H9 (cell line): ENCODE results near the gene COQ10B. TPM values are rescaled to one million over a fixed set of nuclear protein-coding genes. Genes with fewer than 3 reads are reported as not detected.

Source experiments
- DNase-seq: peaks from one replicate; pipeline ENCODE4 v3.0.0-alpha.2; 2017
- H2AFZ ChIP-seq: one replicate; pipeline ENCODE4 v1.6.1; 2013; ENCODE audit warnings: mild to moderate bottlenecking, low read length, control low read depth, moderate library complexity
- H2AK5ac ChIP-seq: 2 replicates; pipeline ENCODE4 v1.6.1; 2013; ENCODE audit warnings: low read length, control low read depth, mixed read lengths; ENCODE audit not compliant: insufficient read length
- H2BK120ac ChIP-seq: one replicate; pipeline ENCODE4 v1.6.1; 2013; ENCODE audit warnings: low read depth, mild to moderate bottlenecking, low read length, control low read depth, inconsistent platforms; ENCODE audit not compliant: poor library complexity, severe bottlenecking
- H2BK12ac ChIP-seq: 2 replicates; pipeline ENCODE4 v1.6.1; 2013; ENCODE audit warnings: low read length, control low read depth, mixed read lengths, low read depth; ENCODE audit not compliant: insufficient read length
- H2BK15ac ChIP-seq: 2 replicates; pipeline ENCODE4 v1.6.1; 2013; ENCODE audit warnings: low read depth, low read length, control low read depth
- H2BK20ac ChIP-seq: one replicate; pipeline ENCODE4 v1.6.1; 2013; ENCODE audit warnings: low read depth, mild to moderate bottlenecking, low read length, control low read depth, inconsistent platforms; ENCODE audit not compliant: poor library complexity, severe bottlenecking
- H2BK5ac ChIP-seq: 2 replicates; pipeline ENCODE4 v1.6.1; 2013; ENCODE audit warnings: low read length, control low read depth, mixed read lengths; ENCODE audit not compliant: insufficient read length
- H3K14ac ChIP-seq: 2 replicates; pipeline ENCODE4 v1.6.1; 2013; ENCODE audit warnings: low read length, control low read depth; ENCODE audit not compliant: insufficient read depth
- H3K18ac ChIP-seq: 2 replicates; pipeline ENCODE4 v1.6.1; 2013; ENCODE audit warnings: low read depth, mild to moderate bottlenecking, mixed read lengths, low read length, control low read depth; ENCODE audit not compliant: insufficient read length
- H3K23ac ChIP-seq: 2 replicates; pipeline ENCODE4 v1.6.1; 2013; ENCODE audit warnings: low read length, control low read depth, mixed read lengths, low read depth; ENCODE audit not compliant: insufficient read length
- H3K23me2 ChIP-seq: 2 replicates; pipeline ENCODE4 v1.6.1; 2013; ENCODE audit warnings: low read depth, mild to moderate bottlenecking, mixed read lengths, low read length, control low read depth; ENCODE audit not compliant: insufficient read length, poor library complexity, severe bottlenecking
- H3K27ac ChIP-seq: 2 replicates; pipeline ENCODE4 v1.5.1; 2013; ENCODE audit warnings: low read length, control low read depth, mixed read lengths, low read depth; ENCODE audit not compliant: insufficient read length
- H3K27me3 ChIP-seq: 2 replicates; pipeline ENCODE4 v1.6.1; 2013; ENCODE audit warnings: low read length, control low read depth, inconsistent platforms; ENCODE audit not compliant: insufficient read depth
- H3K4ac ChIP-seq: 2 replicates; pipeline ENCODE4 v1.6.1; 2013; ENCODE audit warnings: low read depth, mild to moderate bottlenecking, control low read depth, inconsistent platforms, low read length, moderate library complexity
- H3K4me1 ChIP-seq: 2 replicates; pipeline ENCODE4 v1.6.1; 2013; ENCODE audit warnings: low read length, control low read depth, inconsistent platforms; ENCODE audit not compliant: insufficient read depth
- H3K4me2 ChIP-seq: 2 replicates; pipeline ENCODE4 v1.6.1; 2013; ENCODE audit warnings: low read length, control low read depth, mixed read lengths; ENCODE audit not compliant: insufficient read length, insufficient read depth
- H3K56ac ChIP-seq: 2 replicates; pipeline ENCODE4 v1.6.1; 2013; ENCODE audit warnings: low read depth, mild to moderate bottlenecking, mixed read lengths, low read length, control low read depth; ENCODE audit not compliant: insufficient read length
- H3K79me1 ChIP-seq: 2 replicates; pipeline ENCODE4 v1.6.1; 2013; ENCODE audit warnings: low read depth, mild to moderate bottlenecking, moderate library complexity, low read length, control low read depth, inconsistent platforms; ENCODE audit not compliant: insufficient read depth, poor library complexity, severe bottlenecking
- H3K79me2 ChIP-seq: 2 replicates; pipeline ENCODE4 v1.6.1; 2013; ENCODE audit warnings: low read length, control low read depth, inconsistent platforms; ENCODE audit not compliant: insufficient read depth
- H3K9ac ChIP-seq: 2 replicates; pipeline ENCODE4 v1.6.1; 2013; ENCODE audit warnings: low read length, control low read depth, mixed read lengths; ENCODE audit not compliant: insufficient read length; ENCODE audit errors: extremely low read depth
- H3K9me3 ChIP-seq: one replicate; pipeline ENCODE4 v1.6.1; 2013; ENCODE audit warnings: low read depth, low read length, inconsistent platforms; ENCODE audit not compliant: control insufficient read depth
- H3T11ph ChIP-seq: one replicate; pipeline ENCODE4 v1.6.1; 2013; ENCODE audit warnings: mild to moderate bottlenecking, low read length, control low read depth, inconsistent platforms
- H4K20me1 ChIP-seq: one replicate; pipeline ENCODE4 v1.6.1; 2013; ENCODE audit not compliant: control insufficient read depth, insufficient read length, insufficient read depth
- H4K5ac ChIP-seq: 2 replicates; pipeline ENCODE4 v1.6.1; 2013; ENCODE audit warnings: low read depth, mild to moderate bottlenecking, mixed read lengths, low read length, control low read depth; ENCODE audit not compliant: insufficient read length
- H4K8ac ChIP-seq: replicated peaks from 2 replicates; pipeline ENCODE4 v1.6.1; 2013; ENCODE audit warnings: low read length, control low read depth, mixed read lengths, low read depth; ENCODE audit not compliant: insufficient read length
- H4K91ac ChIP-seq: 2 replicates; pipeline ENCODE4 v1.6.1; 2013; ENCODE audit warnings: low read depth, mild to moderate bottlenecking, moderate library complexity, mixed read lengths, low read length, control low read depth; ENCODE audit not compliant: insufficient read length
- H3K27ac Mint-ChIP-seq, 3 experiments: 2 replicates in 2 of 3; 3 replicates in 1 of 3; pipeline ENCODE4 v1.8.0; 2020 to 2021; ENCODE audit warnings: mixed read lengths in 3 of 3, mild to moderate bottlenecking in 1 of 3, moderate library complexity in 1 of 3
- H3K27me3 Mint-ChIP-seq: 2 replicates; pipeline ENCODE4 v1.8.0; 2021; ENCODE audit warnings: low read depth, mild to moderate bottlenecking, moderate library complexity, mixed read lengths
- H3K36me3 Mint-ChIP-seq, 3 experiments: 2 replicates in 2 of 3; 3 replicates in 1 of 3; pipeline ENCODE4 v1.8.0; 2020 to 2021; ENCODE audit warnings: low read depth in 3 of 3, mixed read lengths in 3 of 3; ENCODE audit not compliant: insufficient read depth in 1 of 3
- H3K4me1 Mint-ChIP-seq, 2 experiments: 2 replicates each; pipeline ENCODE4 v1.8.0; 2020; ENCODE audit warnings: mixed read lengths in 2 of 2
- H3K4me3 Mint-ChIP-seq, 2 experiments: 2 replicates in 1 of 2; 3 replicates in 1 of 2; pipeline ENCODE4 v1.8.0; 2020 to 2021; ENCODE audit warnings: mild to moderate bottlenecking in 2 of 2, mixed read lengths in 2 of 2, moderate library complexity in 1 of 2
- H3K9me3 Mint-ChIP-seq, 2 experiments: 2 replicates in 1 of 2; 3 replicates in 1 of 2; pipeline ENCODE4 v1.8.0; 2020; ENCODE audit warnings: mild to moderate bottlenecking in 2 of 2, mixed read lengths in 2 of 2, moderate library complexity in 1 of 2
- CTCF ChIP-seq: fragments of 200-600 bp; sonication (generic); conservative IDR thresholded peaks from 3 replicates; pipeline ENCODE4 v1.8.0; 2021; ENCODE audit warnings: antibody characterized with exemption, mild to moderate bottlenecking
- WGBS: extraction: QIAGEN DNeasy Blood & Tissue Kit; methylation state at CpG from one replicate; pipeline ENCODE4 v1.1.7; 2013; ENCODE audit warnings: missing lambda C conversion rate, low lambda C conversion rate, mixed read lengths; ENCODE audit not compliant: insufficient read length; ENCODE audit errors: extremely low coverage; 5-methylcytosine and 5-hydroxymethylcytosine counted together
- total RNA-seq: library from RNA; stranded (reverse); gene quantifications from 2 replicates; pipeline ENCODE4 v1.2.1, GENCODE V29; 2021

The COQ10B gene
- total RNA-seq, 1 experiment from 2014 or later = 16.2 TPM

DNA sequence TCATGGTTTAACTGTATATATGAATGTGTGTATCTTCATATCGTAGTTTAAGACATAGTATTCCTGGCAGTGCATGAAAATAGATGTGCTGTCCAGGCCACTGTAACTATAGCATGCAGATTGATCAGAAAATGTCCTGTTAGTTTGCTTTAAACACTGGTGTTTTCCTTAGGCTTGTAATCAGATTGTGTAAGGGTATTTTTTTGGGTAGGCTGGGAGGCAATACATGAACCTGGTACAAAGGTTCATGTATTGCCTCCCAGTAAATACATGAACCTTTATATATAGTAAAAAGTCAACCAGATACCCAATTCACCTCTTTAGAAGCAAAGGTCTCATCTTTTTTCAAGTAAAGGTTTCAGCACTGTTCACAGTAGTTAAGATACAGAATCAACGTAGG, 1.6 kb downstream of the COQ10B start:
- Mint-ChIP-seq H3K4me1 (peaks cover 12 to 16% of the 10 kb centered on the region in 2 experiments), H3K36me3 (peaks cover 2 to 3% (median 3%) of the 10 kb centered on the region in 3 experiments; a peak in 5 of 7 replicates), H3K27me3 (no peaks in the 10 kb centered on the region), H3K27ac (0 out of 7 replicates have a peak overlapping the region, but pooled peaks of 1 of the 3 experiments have one; percentile 99), H3K9me3 (peaks cover 0 to 3% of the 10 kb centered on the region in 2 experiments; a peak in 2 of 5 replicates), H3K4me3 (peak overlapping the region; percentile 96 to 100)
- DNase-seq = no peak
- no peak overlapping the region for H4K8ac ChIP-seq
- no peak overlapping the region for H3K23ac ChIP-seq
- H2BK12ac ChIP-seq = no peak overlapping the region
- peaks cover 4% of the 10 kb centered on the region for H3K79me1 ChIP-seq
- H3K56ac ChIP-seq = no peak overlapping the region
- TF ChIP-seq CTCF = no peak
- no peak overlapping the region for H2AK5ac ChIP-seq
- peak overlapping the region; percentile 79 for H3K4me2 ChIP-seq
- H2BK15ac ChIP-seq = no peak overlapping the region
- no peak overlapping the region for H3K18ac ChIP-seq
- no peaks in the 10 kb centered on the region for H3K23me2 ChIP-seq
- no peaks in the 10 kb centered on the region for H3K27me3 ChIP-seq
- no peak overlapping the region for H2AFZ ChIP-seq
- no peak overlapping the region for H3K4ac ChIP-seq
- H4K91ac ChIP-seq = no peak overlapping the region
- no peak overlapping the region for H2BK20ac ChIP-seq
- H3K9ac ChIP-seq = peak overlapping the region; percentile 3
- no peak overlapping the region for H3T11ph ChIP-seq
- H2BK120ac ChIP-seq = no peak overlapping the region
- H4K20me1 ChIP-seq = no peaks in the 10 kb centered on the region
- H4K5ac ChIP-seq = no peak overlapping the region
- H3K4me1 ChIP-seq = no peaks in the 10 kb centered on the region
- no CpG with 5 or more reads among the region's 2 CpGs for WGBS
- no peak overlapping the region for H3K27ac ChIP-seq
- no peak overlapping the region for H3K14ac ChIP-seq
- H2BK5ac ChIP-seq = no peak overlapping the region
- H3K9me3 ChIP-seq = no peaks in the 10 kb centered on the region
- peaks cover 23% of the 10 kb centered on the region; the same call in 1 of the 2 replicates for H3K79me2 ChIP-seq
